DMS53 treated with DMSO at 0.1 percent for 48 hours (cell line): ENCODE data around the gene CCDC57.

Experiments used
- DNase-seq: peaks from one replicate; lab custom pipeline; 2025; ENCODE audit not compliant: unreplicated experiment; lab: John Stamatoyannopoulos, UW

The CCDC57 gene

DNA sequence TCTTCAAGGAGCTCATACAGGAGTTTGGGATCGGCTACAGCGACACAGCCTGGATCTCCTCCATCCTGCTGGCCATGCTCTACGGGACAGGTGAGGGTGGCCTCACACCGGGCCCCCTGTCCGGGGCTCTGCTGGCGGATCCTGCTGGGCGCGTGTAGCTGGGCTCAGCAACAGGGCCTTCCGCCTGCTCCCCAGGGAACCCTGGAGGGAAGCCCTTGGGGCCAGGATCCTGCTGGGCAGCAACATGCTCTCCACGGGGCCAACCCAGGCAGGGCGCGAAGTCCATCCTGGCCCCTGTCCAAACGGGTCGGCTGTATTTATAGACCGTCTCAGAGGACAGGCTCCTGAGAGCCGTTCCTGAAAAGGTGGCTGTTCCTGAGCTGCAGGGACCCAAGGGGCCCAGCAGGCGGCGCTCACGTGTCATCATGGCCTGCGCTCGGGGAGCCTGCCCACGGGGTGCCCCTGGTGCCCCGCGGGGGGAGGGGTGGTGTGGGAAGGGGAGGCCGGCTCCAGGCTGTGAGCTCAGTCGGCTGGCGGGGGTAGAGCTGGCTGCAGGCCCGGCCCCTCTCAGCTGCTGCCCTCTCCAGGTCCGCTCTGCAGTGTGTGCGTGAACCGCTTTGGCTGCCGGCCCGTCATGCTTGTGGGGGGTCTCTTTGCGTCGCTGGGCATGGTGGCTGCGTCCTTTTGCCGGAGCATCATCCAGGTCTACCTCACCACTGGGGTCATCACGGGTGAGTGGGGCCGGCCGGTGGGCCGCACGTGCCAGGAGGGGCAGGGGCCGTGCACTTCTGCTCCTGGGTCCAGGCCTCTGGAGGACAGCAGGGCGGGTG lies 23.7 kb upstream of the CCDC57 start:
- DNase-seq = peak; percentile 80

DNA sequence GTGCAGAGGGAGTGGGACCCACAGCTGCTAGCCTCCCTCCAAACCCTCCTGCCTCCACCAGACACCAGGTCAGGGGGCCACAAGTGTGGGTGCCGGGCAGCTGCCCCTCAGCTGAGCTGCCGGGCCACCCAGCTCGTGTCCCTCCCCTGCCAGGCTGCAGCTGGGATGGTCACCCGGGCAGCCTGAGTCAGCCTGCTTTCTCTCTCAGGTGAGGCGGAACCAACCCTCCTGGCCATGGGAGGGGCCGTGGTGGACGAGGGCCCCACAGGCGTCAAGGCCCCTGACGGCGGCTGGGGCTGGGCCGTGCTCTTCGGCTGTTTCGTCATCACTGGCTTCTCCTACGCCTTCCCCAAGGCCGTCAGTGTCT lies 23.1 kb upstream of the CCDC57 start:
- peak; percentile 80 for DNase-seq

DNA sequence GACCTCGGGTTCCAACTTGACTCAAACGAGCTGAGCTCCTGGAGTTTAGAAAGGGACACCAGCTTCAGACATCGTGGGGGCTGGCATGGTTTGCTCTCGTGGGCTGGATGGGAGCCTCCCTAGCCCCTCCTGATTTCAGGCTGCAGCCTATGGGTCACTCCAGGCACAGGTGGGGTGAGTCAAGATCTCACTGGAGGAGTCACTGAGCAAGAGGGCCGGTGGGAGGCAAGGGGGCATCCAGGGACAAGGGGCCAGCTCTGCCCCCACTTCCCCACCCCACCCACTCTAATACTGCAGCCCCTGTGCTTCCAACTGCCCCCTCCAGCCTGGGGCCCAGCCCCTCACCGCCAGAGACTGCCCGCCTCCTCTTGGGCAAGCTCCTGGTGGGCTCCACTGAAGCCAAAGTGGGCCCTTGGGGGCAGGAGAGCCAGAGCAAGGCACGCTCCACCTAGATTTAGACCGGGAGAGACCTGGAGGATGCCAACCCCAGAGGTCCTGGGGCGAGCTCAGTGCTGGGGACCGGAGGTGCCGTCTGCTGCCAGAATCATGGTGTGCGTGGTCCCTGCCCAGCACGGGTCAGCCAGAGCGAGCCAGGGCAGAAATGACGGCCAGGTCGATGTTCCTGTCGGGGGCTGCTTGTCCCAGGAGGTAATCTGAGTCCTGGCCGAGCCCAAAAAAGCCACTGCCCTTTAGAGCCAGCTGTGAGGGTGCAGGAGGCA lies 22.6 kb upstream of the CCDC57 start:
- DNase-seq = no peak

DNA sequence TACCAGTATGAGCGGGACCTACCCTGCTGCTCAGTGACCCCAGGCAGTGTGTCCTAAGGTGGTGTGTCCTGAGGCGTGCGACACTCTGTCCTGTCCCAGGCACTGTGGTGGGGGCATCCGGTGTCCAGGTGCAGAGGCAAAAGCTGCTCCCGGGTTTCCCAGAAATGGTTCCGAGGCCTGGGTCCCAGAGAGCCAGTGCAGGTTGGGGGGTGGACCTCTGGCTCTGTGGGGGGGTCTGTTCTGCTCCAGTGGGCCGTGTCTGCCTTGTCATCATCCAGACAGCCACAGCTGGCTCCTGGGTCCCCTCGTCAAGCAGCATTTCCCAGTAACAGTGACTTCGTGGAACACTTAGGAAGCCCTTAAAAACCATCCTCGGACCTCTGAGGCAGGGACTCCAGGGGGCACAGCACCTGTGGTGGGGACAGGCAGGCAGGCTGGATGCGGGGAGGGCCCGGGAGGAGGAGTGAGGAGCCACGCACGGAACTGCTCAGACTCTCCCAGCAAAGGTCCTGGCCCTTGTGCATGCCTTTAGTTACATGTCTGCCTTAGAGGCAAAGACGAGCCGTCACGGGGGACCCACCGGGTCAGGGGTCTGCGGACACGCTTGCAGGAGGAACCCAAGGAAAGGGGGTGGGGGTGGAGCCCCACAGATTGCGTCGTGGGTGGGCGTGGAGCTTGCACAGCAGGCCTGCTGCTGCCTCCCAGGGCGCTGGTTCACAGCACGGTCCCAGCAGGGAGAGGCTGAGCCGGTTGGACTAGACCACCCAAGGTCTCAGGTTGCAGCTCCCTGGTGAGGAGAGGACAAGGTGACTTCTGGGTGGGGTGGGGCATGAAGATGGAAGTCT lies 21.8 kb upstream of the CCDC57 start:
- no peak for DNase-seq

DNA sequence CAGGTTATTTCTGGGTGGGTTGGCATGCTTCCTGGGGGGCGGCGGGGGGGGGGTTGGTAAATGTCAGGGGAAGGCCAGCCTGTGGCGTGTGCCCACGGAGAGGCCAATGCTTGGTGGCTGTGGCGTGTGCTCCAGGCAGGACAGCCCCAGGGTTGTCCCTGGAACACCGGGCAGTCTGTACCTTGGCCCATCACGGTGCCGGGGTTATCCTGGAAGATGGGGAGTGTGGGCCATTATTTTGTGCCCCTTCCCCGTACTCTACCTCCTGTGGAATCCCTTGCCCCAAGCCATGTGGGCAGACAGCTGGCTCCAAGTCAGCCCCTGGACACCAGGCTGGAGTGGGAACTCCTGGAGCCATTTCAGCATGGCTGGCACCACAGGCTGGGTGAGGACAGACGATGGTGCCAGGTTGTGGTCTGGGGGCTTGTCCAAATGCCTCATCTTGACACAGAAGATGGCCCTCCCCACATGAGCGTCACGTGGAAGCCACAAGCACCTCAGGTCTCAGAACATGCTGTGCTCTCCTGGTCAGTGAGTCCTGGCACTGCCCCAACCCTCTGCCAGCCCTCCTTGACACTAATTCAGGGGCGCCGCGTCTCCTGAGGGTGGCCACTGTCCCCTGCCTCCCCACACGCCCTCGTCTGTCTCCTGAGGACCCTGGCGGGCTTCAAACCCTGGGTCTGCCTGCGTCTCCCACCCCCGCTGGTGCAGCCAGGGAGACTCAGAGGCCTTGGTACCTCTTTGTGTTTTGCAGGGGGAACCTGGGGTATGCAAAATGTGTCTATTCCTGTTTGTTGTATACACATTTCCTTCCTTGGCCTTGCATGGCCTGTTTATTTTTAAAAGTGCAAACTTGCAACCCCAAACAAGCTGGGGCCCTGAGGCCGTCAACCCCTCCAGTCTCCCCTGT lies 20.5 kb upstream of the CCDC57 start:
- DNase-seq = no peak

DNA sequence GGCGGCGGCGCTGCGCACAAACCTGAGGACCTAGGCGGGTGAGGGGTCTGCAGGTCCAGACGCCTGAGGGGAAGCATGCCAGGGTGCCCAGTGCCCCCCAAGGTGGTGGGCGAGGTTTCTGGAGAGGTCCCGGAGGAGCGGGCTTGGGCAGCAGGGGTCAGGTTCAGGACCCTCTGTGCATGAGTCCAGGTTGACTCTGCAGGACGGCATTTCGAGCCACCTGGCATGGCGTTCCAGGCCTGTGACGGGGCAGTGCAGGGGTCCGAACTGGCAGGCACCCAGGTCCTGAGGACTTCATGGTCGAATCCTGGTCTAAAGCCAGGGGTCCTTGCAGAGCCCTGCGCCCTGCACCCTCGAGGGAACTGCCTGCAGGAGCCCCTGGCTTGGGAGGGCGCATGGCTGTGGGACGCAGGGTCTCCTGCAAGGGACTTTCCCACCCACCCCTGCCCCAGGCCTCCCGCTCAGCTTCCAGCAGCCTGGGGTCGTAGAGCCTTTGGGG lies 19.7 kb upstream of the CCDC57 start:
- DNase-seq = no peak

DNA sequence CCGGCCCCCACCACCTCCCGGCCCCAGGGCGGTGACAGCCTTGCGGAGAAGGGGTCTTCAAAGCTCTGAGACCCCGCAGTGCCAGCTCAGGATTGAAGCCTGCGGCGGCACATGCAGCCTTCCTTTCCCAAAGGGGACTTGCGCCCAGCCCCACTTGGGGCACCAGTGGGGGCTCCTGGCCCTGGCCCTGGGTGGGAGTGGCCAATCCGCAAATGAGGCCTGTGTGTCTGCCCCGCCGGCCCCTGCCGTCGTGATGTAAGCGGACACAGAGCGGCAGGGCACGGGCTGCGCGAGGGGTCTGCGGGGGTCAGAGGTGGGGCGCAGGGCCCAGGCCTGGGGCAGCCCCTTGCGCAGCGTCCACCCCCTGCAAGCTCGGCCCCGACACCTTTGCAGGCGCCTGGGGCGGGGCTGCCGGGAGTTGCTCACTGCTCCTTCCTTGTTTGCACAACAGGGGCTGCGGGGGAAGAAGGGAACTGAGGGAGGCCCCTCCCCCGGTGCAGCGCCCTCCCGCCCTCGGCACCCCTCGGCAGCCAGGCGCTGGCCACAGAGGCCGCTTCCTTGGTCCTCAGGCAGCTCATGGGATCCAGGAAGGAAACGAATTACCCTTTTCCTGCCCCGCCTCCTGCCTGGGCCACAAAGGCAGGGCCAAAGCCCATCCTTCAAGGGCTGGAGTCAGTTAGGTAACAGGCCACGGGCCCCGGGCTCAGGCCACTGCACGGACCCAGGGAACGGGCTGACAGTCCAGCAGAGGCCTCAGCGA lies 19.1 kb upstream of the CCDC57 start:
- DNase-seq = peak; percentile 80

DNA sequence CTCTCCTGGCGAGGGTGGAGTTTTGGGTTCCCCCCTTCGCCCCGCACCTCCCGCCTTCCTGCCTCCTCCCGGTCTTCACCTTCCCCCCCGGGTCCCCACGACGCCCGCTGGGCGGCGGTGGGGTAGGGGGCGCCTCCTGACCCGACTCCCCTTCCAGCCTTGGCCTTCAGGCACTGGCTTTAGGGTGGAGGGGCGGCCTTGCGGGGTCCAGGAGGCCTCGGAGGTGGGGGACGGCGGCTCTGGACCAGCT lies 18.6 kb upstream of the CCDC57 start:
- DNase-seq = no peak

DNA sequence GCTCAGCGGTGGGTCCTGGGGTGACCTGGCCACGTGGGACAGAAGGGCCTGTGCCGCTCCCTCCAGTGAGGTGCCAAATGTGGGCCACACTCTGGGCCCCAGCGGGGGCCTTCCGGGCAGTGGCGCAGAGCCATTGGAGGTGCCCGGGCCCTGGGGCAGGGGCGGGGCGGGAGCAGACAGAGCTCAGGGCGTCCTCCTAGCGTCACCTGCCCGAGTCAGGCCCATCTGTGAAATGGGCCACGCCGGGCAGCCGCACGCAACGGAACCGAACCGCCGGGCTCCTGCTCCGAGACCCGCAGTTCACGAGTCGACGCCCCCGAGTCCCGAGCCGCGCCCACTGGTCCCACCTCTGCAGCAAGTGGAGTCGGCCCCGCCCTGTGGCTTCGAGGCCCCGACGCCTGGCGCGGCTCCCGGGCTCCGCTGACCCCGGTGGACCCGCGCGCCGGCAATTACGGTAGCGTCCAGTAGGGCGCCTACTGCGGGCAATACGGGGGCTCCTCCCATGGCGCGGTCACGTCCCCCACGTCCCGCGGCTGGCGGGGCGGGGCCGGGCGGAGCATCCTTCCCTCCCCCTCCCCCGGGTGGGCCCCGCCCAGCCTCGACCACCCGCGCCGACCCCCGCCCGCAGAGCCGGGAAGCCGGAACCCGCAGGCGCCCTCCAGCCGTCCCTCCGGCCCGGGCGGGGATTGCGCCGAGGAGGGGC lies 18.1 kb upstream of the CCDC57 start:
- peak; percentile 47 for DNase-seq

DNA sequence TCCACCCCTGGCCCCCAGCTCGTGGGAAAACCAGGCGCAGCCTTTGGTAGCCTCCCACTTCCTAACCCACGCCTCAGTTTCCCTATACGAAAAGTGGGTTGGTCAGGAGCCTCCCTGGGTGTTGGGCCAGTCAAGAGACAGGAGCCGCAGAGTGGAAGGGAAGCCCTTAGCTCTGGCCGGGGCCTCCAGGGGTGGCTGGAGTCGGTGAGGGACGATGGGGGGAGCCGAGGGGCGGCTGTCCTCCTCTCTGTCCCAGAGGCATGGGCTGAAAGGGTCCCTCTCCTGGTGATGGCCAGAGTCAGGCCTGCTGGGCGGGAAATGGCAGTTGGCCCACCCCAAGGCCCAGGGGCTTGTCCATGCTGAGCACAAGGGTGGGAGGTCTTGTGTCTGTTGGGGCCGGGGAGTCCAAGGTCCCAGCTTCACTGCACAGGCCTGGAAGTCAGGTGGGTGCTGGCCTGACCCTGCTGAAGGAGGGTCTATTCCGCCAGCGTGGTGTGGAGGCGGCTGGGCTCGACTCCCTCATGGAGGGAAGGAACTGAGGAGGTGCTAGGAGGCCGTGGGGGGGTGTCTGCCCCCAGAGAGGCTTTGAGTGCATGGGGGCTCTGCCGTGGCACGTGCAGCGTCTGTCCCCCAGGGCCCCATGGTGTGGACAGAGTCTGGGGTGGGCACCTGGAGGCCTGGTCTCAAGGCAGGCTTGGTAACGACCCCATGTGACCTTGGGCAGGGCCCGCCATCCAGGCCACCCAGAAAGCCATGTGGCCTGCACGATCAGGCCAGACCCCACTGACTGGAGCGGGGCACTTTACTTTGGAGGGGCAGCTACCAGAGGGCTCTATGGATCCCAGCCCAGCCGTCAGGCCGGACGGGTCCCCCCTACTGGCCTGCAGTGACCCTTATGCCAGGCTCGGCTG lies 17.3 kb upstream of the CCDC57 start:
- DNase-seq = no peak

DNA sequence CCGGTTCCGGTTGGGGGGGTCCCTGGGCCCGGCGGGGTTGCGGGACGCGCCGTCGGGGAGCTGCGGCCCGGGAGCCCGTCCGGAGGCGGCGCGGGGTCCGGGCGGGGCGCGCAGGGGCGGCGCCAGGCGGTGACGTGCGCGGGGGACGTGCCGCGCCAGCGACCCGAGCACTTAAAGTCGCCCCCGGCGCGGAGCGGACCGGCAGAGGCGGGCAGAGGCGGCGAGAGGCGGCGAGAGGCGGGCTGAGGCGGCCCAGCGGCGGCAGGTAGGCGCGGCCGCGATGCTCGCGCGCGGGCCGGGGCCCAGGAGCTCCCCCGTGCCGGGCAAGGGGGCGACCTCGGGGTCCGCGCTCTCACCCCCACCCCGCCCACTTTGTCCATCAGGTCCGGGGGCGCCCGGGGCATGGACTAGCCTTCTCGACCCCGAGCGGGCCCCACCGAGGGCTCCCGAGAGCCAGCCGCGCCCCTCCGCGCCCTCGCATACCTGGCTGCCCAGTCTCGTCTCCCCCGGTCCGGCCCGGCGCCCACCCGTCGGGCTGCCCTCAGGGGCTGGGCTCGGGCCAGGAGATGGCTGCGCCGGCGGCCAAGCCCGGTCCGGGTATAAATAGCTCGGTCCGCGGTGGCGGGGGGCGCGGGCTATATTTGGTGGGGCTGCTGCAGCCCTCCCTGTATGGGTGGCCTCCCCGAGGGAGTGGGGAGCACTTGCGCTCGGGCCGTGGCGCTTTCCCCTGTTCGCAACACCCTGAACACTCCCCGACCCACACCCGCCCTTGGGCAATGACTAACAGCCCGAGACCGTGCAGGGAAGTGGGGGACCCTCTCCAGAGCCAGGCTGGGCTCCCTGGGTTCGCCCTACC lies 16.4 kb upstream of the CCDC57 start, which contains the start of gene SLC16A3:
TSS of gene SLC16A3 (plus strand) at position 201 of the 856 bp plus-strand sequence. CDS start 6,967 bp downstream, outside the sequence.
- peak; percentile 23 for DNase-seq

DNA sequence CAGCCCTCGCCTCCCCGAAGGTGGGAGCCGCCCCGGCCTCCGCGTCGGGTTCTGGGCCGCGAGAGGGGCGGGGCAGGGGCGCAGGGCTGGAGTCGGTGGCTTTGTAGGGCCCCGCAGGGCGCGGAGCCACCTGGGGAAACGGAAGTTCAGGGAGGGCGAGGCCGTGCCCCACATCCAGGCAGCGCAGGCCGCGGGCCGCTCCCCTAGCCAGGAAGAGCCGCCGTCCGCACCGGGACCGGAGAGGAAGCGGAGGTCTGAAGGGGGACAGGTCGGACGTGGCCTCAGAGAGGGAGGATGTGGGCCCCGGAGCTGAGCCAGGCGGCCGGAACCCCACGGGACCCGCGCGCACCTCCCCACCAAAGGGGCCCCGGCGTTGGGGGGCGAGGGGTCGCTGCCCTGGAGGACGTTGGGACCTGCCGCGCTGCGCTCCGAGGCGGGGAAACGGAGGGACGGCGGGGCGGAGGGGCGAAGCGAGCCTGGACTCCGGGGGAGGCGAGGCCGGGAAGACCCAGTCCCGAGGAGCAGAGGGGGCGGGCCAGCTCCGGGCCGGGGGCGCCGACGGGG lies 15.7 kb upstream of the CCDC57 start:
- no peak for DNase-seq

DNA sequence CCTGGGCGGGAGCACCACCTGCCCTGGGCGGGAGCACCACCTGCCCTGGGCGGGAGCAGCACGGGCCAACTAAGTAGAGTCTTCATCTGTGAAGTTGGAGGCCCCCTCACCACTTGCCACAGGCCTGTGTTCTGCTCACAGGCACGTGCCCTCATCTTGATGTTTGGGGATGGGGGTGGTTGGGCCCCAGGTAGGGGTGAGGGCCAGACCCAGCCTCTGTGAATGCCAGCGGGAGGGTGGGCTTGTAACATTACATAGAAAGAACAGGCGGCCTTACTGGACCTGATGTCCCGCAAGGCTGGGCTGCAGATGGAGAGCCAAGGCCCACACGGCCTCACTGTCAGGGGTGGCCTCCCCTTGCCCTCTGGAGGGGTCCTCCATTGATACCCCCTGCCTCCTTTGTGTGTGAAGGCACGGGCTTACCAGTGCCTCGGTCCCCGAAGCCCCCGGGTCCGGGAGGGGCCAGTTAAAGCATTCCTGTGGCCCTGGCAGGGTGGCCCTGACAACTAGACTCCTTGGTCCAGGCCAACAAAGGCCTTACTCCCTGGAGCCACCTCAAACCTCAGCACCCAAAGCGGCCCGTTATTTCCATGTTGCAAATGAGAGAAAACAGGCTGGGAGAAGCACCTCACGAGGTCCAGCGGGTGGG lies 15.1 kb upstream of the CCDC57 start:
- DNase-seq = no peak

DNA sequence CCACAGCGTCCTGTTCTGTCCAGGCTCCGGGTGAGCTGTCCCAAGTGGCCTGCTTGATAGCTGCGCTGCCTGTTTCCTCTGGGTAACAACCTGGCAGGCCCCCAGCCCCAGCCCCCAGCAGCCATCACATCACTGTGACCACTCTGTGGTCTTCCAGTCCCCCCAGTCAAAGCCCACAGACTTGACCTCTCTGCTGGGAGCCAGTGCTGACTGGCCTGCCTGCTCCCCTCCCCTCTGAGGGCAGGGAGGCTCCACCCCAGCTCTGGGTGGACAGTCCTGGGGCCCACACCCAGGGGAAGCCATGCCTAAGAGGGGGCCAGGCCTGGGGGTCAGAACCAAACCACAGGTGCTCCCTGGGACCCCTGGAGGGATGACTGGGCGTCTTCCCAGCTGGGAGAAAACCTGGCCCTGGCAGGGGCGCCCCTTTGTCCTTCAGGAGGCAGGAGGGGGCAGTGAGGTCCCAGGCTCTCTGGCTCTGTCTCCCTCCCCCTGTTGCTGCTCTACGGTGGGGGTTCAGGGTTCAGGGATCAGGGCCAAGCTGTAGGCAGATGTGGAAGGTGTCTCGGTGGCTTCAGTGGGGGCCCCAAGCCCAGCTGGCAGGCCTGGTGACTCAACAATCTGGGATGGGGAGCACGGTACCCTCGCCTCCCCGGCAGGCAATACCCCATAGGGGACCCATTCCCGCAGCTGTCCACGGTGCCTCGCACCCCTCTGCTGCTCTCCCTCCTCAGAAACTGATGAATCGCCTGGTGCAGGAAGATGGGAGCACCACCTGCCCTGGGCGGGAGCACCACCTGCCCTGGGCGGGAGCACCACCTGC lies 14.4 kb upstream of the CCDC57 start:
- no peak for DNase-seq

DNA sequence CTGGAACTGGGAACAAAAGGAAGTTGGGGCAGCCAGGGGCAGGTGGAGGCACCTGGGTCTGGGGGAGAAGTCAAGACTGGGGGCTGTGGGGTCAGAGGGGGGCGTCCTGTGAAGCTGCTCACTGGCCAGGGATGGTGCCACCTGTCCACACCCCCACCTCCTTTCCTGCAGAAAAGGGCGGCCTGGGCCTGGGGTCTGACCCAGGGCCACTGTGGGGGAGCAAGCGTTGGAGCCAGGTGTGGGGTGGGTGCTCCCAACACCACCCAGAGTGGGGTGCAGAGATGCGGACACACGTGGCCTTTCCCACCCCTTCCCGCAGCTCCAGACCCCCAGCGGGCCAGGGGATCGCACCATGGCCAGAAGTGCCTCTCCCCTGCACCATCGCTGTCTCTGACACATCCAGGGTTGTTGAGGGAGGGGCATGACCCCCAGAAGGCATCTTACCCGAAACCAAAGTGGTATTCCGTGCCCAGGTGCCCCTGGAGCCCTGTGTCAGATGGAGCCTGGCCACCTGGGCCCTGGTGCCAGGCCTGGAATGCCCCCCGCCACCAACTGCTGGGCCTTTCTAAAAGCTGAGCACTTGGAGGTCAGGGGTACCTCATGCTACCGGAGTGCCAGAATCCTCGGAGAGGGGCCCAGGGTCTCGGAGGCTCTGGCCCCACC lies 13.6 kb upstream of the CCDC57 start:
- DNase-seq = no peak
